ENCODE results near the gene TRAK1.

Gene TRAK1

DNA sequence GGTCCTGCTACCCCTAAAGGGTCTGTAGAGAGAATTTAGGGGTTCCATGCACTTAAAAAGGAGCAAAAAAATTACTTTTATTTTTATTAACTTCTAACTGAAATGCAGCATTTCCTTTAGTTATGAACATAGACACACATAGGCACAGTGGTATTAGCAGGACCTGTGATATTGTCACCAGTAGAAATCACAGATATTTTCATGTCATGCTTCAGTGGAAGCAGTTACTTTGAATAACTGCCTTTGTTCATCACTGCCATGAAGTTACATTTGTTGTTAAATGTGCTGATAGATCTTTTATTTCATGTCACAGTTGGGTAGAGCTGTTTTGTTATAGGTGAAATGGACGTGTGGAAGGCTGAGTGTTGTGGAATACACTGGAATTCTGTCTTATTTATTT lies 37.4 kb downstream of the TRAK1 start:
- peak overlapping the region in 6 of 11 experiments; percentile 4 to 63 (median 53); a peak in 11 of 22 replicates for H3K4me2 ChIP-seq
- peaks cover 55 to 92% (median 70%) of the 10 kb centered on the region in 11 experiments for H3K36me3 ChIP-seq
- no peak overlapping the region for H3K9ac ChIP-seq
- no peaks in the 10 kb centered on the region for H3K27me3 ChIP-seq
- H3K27ac ChIP-seq = peak overlapping the region in 3 of 11 experiments; percentile 29 to 50 (median 37); a peak in 6 of 22 replicates
- H3K9me3 ChIP-seq (replicated peaks in 1 of 11) = peaks cover 0 to 4% (median 0%) of the 10 kb centered on the region in 11 experiments; a peak in 2 of 22 replicates
- TF ChIP-seq Cebpa-rat (IDR thresholded peaks at IDR 0.05) = no peak
- peaks cover 5 to 85% (median 8%) of the 10 kb centered on the region in 11 experiments; a peak in 16 of 22 replicates for H4K20me1 ChIP-seq
- H3K4me3 ChIP-seq = no peak overlapping the region
- H3K4me1 ChIP-seq = peaks cover 9 to 39% (median 29%) of the 10 kb centered on the region in 10 experiments

DNA sequence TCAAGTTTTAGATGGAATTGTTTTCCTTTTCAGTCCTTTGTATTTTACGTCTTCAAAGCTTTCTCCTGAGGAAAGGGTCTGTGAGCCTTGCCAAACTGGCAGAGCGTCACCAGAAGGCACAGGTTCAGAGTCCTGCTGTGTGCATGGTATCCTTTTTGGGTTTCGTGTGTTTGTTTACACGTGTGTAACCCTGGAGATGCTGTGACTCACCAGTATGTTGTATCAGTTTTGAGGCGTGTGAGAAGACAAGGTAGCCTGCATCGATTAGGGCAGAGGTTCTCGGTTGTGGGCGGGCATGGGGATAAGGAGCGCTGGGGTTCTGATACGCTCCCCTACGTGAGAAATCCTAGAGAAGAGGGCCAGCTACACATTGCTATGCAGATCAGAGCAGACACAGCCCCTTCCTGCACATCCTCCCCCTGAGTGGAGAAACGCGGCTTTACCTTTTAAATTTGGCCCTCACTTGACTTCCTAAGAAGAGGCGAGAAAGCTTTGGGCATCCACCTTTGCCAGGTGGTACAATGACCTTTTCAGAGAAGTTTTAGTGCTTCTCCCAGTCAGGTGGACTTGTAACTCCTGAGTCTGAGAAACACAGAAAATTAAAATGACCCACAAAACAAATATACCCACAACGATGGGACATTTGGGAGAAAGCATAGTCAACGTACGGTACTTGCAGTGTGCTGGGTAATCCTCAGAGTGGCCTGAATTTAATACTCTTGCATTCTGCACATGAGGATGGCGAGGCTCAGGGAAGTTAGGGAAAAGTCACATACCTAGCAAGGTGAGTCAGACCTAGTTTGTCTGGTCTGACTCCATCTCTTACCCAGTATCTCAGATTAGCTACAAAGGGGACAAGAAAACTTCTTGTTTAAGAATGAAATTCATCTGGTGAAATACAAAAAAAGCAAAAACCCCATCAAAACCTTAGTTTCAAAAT lies 38.1 kb downstream of the TRAK1 start:
- no peaks in the 10 kb centered on the region for H3K27me3 ChIP-seq
- H4K20me1 ChIP-seq = peaks cover 0 to 80% (median 8%) of the 10 kb centered on the region in 11 experiments; a peak in 15 of 22 replicates
- H3K36me3 ChIP-seq = peaks cover 51 to 85% (median 64%) of the 10 kb centered on the region in 11 experiments
- no peak for TF ChIP-seq Cebpa-rat (IDR thresholded peaks at IDR 0.05)
- H3K4me1 ChIP-seq = peaks cover 2 to 35% (median 27%) of the 10 kb centered on the region in 10 experiments; a peak in 15 of 20 replicates
- H3K9me3 ChIP-seq (replicated peaks in 1 of 11) = peaks cover 0 to 4% (median 0%) of the 10 kb centered on the region in 11 experiments; a peak in 2 of 22 replicates
- H3K27ac ChIP-seq = peak overlapping the region in 3 of 11 experiments; percentile 2 to 50 (median 29); a peak in 4 of 22 replicates
- H3K4me3 ChIP-seq = no peak overlapping the region
- peak overlapping the region in 1 of 11 experiments; percentile 7; a peak in 1 of 22 replicates for H3K9ac ChIP-seq
- H3K4me2 ChIP-seq = peak overlapping the region in 6 of 11 experiments; percentile 4 to 63 (median 53); a peak in 8 of 22 replicates

DNA sequence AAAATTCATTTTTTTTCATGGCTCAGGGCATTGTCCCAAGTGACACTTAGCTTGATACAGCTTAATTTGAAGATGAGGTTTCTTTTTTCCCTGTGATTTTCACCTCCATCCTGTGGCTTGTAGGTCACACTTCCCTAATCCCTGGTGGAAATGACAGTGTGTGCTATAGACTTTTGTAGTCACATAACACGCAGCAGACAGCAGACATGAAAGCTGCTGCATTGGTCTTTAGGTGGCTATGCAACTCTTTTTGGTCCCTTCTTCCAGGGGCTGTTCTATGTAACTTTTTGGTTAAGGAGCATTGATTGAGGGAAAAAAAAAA lies 38.8 kb downstream of the TRAK1 start:
- TF ChIP-seq Cebpa-rat (IDR thresholded peaks at IDR 0.05) = no peak
- no peak overlapping the region; a peak in 1 of 22 replicates for H3K4me2 ChIP-seq
- H3K27ac ChIP-seq = no peak overlapping the region

DNA sequence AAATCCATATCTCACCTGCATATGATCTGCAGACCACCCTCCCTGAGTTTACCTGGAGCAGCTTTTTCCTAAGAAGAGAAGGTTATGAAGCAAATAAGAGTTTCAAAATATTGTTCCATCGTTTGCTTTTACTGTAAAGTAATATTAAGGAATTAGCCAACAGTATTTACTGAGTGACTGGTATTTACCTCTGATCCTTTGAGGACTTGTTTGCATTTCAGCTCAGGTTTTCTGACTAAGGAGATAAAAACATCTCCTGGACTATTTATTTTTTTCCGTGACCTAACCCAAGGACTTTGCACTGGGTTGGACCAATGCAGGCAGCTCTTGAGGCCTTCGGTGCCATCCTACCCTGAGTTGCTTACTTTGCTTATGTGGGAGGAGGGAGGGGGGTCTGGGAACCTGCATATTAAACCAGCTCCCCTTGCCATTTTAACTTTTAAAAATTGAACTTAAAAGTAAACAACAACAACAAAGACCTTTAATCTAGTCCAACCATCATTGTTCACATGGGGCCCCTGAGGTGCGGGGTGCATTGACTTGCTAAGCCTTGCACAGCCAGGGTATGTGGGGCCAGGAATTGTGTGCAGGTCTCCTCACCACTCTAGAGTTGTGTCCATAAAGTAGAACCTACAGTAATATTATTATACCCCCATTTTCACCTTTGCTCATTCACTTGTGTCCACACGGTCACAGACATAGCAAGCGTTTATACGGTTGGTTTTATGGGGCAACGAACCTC lies 39.3 kb downstream of the TRAK1 start:
- H3K4me1 ChIP-seq = peaks cover 0 to 35% (median 27%) of the 10 kb centered on the region in 10 experiments; a peak in 14 of 20 replicates
- H3K36me3 ChIP-seq = peaks cover 43 to 81% (median 60%) of the 10 kb centered on the region in 11 experiments
- no peak for TF ChIP-seq Cebpa-rat (IDR thresholded peaks at IDR 0.05)
- no peak overlapping the region for H3K9ac ChIP-seq
- H3K4me2 ChIP-seq = no peak overlapping the region
- H3K27me3 ChIP-seq = no peaks in the 10 kb centered on the region
- H3K4me3 ChIP-seq = no peak overlapping the region
- no peaks in the 10 kb centered on the region; a peak in 1 of 22 replicates for H3K9me3 ChIP-seq (replicated peaks in 1 of 11)
- peaks cover 7 to 79% (median 14%) of the 10 kb centered on the region in 11 experiments; a peak in 15 of 22 replicates for H4K20me1 ChIP-seq
- H3K27ac ChIP-seq = no peak overlapping the region

More for the DNA sequence above, 38.8 kb downstream of the TRAK1 start:
- Histone ChIP-seq H3K4me1 (peaks cover 0 to 35% (median 27%) of the 10 kb centered on the region in 10 experiments; a peak in 14 of 20 replicates), H4K20me1 (peaks cover 3 to 79% (median 9%) of the 10 kb centered on the region in 11 experiments; a peak in 15 of 22 replicates), H3K36me3 (peaks cover 45 to 81% (median 60%) of the 10 kb centered on the region in 11 experiments), H3K27me3 (no peaks in the 10 kb centered on the region), H3K4me3 (no peak overlapping the region), H3K9ac (no peak overlapping the region), H3K9me3 (replicated peaks in 1 of 11) (peaks cover 0 to 4% (median 0%) of the 10 kb centered on the region in 11 experiments; a peak in 1 of 22 replicates)

DNA sequence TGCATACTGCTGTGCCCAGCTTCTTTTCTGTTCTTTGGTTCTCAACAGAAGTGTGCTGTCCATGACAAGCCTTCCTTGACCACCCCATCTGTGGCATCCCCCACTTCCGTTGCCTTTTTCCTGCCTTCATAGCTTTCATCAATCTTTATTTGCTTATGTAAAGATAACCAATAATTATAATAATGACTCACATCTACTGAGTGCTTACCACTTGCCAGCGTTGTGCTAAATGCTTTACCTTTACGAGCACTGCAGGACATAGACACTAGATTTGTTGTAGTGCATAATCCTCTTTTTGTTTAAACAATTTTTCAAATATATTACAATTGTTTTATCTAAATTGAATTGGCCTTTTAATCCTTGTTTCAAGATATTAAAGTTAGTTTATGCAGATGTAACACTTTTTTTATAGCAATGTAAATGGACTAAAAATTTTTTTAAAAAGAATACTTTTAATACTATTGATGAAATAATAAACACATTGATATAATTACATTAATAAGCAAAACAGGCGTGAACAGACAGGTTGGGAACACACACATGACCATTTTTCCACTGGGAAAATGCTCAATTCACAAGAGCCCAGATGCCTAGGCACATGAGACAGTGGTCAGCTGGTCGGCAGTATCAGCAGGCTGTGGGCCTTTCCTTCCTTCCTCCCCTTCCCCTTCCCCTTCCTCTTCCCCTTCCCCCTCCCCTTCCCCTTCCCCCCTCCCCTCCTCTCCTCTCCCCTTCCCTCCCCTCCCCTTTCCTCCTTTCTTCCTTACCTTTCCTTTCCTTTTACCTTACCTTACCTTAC lies 42.5 kb downstream of the TRAK1 start:
- no peak for TF ChIP-seq Cebpa-rat (IDR thresholded peaks at IDR 0.05)
- Histone ChIP-seq H3K9me3 (replicated peaks in 1 of 11) (no peaks in the 10 kb centered on the region), H3K9ac (no peak overlapping the region), H3K4me3 (no peak overlapping the region), H4K20me1 (peaks cover 8 to 88% (median 24%) of the 10 kb centered on the region in 11 experiments; a peak in 15 of 22 replicates), H3K4me1 (peaks cover 0 to 14% (median 9%) of the 10 kb centered on the region in 10 experiments; a peak in 12 of 20 replicates), H3K27ac (no peak overlapping the region), H3K4me2 (no peak overlapping the region), H3K36me3 (peaks cover 24 to 73% (median 40%) of the 10 kb centered on the region in 11 experiments), H3K27me3 (no peaks in the 10 kb centered on the region)

DNA sequence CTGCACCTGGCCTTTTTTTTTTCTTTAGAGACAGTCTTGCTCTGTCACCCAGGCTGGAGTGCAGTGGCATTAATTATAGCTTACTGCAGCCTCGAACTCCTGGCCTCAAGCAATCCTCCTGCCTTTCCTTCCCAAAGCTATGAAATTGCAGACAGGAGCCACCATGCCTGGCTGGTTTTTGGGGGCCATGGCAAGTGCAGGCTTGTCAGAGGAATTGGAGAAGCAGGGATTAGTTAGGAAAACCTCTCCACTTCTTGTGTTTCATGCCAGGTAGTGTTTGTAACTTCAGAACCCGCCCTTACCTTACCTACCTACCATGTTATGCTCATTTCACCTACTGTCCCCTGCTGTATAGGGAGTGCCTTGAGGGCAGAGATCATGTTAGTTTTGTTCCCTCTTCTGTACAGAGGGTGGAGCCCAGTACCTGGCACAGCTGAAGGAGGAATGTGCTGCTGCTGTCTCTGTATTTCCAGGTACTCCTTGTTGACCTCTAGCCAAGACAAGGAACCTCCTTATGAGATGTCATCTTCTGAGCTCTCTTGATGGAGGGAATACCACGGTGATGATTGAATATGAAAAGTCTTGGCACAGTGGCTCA lies 43.8 kb downstream of the TRAK1 start:
- H3K4me3 ChIP-seq = no peak overlapping the region
- H3K36me3 ChIP-seq = peaks cover 32 to 77% (median 49%) of the 10 kb centered on the region in 11 experiments
- no peak overlapping the region for H3K9ac ChIP-seq
- no peak for TF ChIP-seq Cebpa-rat (IDR thresholded peaks at IDR 0.05)
- H3K9me3 ChIP-seq (replicated peaks in 1 of 11) = no peaks in the 10 kb centered on the region
- no peaks in the 10 kb centered on the region for H3K27me3 ChIP-seq
- H3K4me1 ChIP-seq = peaks cover 0 to 10% (median 6%) of the 10 kb centered on the region in 10 experiments; a peak in 11 of 20 replicates
- H3K27ac ChIP-seq = no peak overlapping the region
- H4K20me1 ChIP-seq = peaks cover 11 to 88% (median 32%) of the 10 kb centered on the region in 11 experiments; a peak in 15 of 22 replicates
- H3K4me2 ChIP-seq = no peak overlapping the region

DNA sequence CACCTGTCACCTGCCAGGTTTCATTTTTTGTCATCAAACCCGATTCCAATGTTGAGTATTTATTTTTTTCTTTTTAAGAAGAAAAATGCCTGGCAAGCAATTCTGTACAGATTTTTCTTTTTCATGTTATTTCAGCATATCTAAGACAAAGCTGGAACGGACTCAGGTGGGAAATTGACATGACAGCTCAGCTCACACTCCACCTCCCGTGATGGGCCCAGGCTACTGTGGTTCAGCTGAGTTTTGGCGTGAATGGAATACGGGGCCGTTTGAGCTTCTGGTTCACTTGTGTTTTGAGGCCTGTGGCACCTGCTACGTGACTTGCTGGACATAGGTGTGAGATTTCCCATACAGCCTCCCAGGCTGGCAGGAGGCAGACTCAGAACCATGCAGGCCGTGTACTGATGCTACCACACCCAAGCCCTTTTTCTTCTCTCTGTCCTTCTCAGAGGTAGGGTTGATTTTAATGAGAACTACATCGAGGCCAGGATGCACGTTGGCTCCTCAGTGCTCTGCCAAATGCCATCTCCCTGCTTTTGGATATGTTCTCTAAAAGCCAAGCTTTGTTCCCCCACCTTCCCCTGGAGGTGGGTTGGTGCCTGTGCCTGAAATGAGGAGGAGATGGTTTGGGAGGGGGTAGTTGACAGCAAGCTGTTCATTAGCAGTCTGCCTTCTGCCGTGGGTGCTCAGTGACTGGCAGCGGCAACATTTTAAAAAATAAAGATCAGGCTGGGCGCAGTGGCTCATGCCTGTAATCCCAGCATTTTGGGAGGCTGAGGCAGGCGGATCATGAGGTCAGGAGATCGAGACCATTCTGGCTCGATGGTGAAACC lies 48.7 kb downstream of the TRAK1 start:
- peaks cover 0 to 17% (median 11%) of the 10 kb centered on the region in 10 experiments; a peak in 11 of 20 replicates for H3K4me1 ChIP-seq
- TF ChIP-seq Cebpa-rat (IDR thresholded peaks at IDR 0.05) = no peak

More for the DNA sequence above, 48.7 kb downstream of the TRAK1 start:
- Histone ChIP-seq H4K20me1 (peaks cover 9 to 99% (median 42%) of the 10 kb centered on the region in 11 experiments; a peak in 16 of 22 replicates), H3K4me3 (no peak overlapping the region), H3K36me3 (peaks cover 22 to 68% (median 31%) of the 10 kb centered on the region in 11 experiments), H3K9me3 (replicated peaks in 1 of 11) (no peaks in the 10 kb centered on the region), H3K27ac (no peak overlapping the region), H3K9ac (no peak overlapping the region), H3K4me2 (peak overlapping the region in 7 of 11 experiments; percentile 5 to 34 (median 15); a peak in 10 of 22 replicates), H3K27me3 (no peaks in the 10 kb centered on the region)

All from BLaER1 treated with 17β-estradiol and CSF1 and Interleukin-3, amounts not matched to agents 10 nM and 100 nM (cell line).